ENCODE measurements around the gene AFF3. TPM values are rescaled to one million over a fixed set of nuclear protein-coding genes. Genes with fewer than 3 reads are reported as not detected.

AFF3 gene
- total RNA-seq, 1 donor from 2014 or later = 44.6 TPM

- intact Hi-C loops (cut with DNase I) = no loop called here
- no peak for TF ChIP-seq CTCF (IDR thresholded peaks at IDR 0.05)
Observed at GRCh38 chr2:99816908-99817307, 325.5 kb downstream of the AFF3 start.

GRCh38 chr2:99812426-99812825 lies 330.0 kb downstream of the AFF3 start:
- no peaks in the 10 kb centered on the region for H3K4me1 ChIP-seq
- no peaks in the 10 kb centered on the region for H3K36me3 ChIP-seq
- no peak overlapping the region for H3K4me3 ChIP-seq
- DNase-seq (no peak), ATAC-seq (no peak)
- H3K27me3 ChIP-seq = no peaks in the 10 kb centered on the region
- H3K9me3 ChIP-seq = no peaks in the 10 kb centered on the region
- H3K27ac ChIP-seq = no peak overlapping the region
- intact Hi-C loops (cut with DNase I) = no loop called here
- TF ChIP-seq CTCF (IDR thresholded peaks at IDR 0.05) = no peak

More at GRCh38 chr2:99816908-99817307, 325.5 kb downstream of the AFF3 start:
- no peak for ATAC-seq
- no peaks in the 10 kb centered on the region for H3K9me3 ChIP-seq
- no peak for DNase-seq
- no peaks in the 10 kb centered on the region for H3K4me1 ChIP-seq
- H3K36me3 ChIP-seq = no peaks in the 10 kb centered on the region
- no peak overlapping the region for H3K4me3 ChIP-seq
- H3K27me3 ChIP-seq = no peaks in the 10 kb centered on the region
- H3K27ac ChIP-seq = no peak overlapping the region

GRCh38 chr2:99811544-99811943 lies 330.8 kb downstream of the AFF3 start:
- no peak for TF ChIP-seq CTCF (IDR thresholded peaks at IDR 0.05)
- intact Hi-C loops (cut with DNase I) = no loop called here
- H3K27ac ChIP-seq = no peak overlapping the region
- no peaks in the 10 kb centered on the region for H3K4me1 ChIP-seq
- no peak overlapping the region for H3K4me3 ChIP-seq
- H3K9me3 ChIP-seq = no peaks in the 10 kb centered on the region
- H3K36me3 ChIP-seq = no peaks in the 10 kb centered on the region
- ATAC-seq (no peak), DNase-seq (no peak)
- no peaks in the 10 kb centered on the region for H3K27me3 ChIP-seq

GRCh38 chr2:99810225-99810624 lies 332.2 kb downstream of the AFF3 start:
- DNase-seq = no peak
- H3K36me3 ChIP-seq = no peaks in the 10 kb centered on the region
- ATAC-seq = no peak
- no peak overlapping the region for H3K27ac ChIP-seq
- no peaks in the 10 kb centered on the region for H3K27me3 ChIP-seq
- intact Hi-C loops (cut with DNase I) = no loop called here
- no peak for TF ChIP-seq CTCF (IDR thresholded peaks at IDR 0.05)
- no peaks in the 10 kb centered on the region for H3K4me1 ChIP-seq
- no peak overlapping the region for H3K4me3 ChIP-seq
- H3K9me3 ChIP-seq = no peaks in the 10 kb centered on the region

GRCh38 chr2:99809259-99809900 lies 333.0 kb downstream of the AFF3 start:
- Histone ChIP-seq H3K36me3 (no peaks in the 10 kb centered on the region), H3K4me1 (no peaks in the 10 kb centered on the region), H3K9me3 (no peaks in the 10 kb centered on the region), H3K4me3 (no peak overlapping the region), H3K27ac (no peak overlapping the region), H3K27me3 (no peaks in the 10 kb centered on the region)
- TF ChIP-seq CTCF (IDR thresholded peaks at IDR 0.05) = no peak
- DNase-seq (no peak), ATAC-seq (no peak)
- intact Hi-C loops (cut with DNase I) = no loop called here
